Central memory CD8-positive, alpha-beta T cell (primary cell): ENCODE results near the gene CLMN.

Experiments
- ATAC-seq: fragments of 150-1000 bp; cut with Tn5 transposase; replicated peaks from 2 replicates; pipeline ENCODE4 v1.10.0; 2022; ENCODE audit warnings: mild to moderate bottlenecking, moderate FRiP score, moderate number of reproducible peaks; ENCODE audit not compliant: poor library complexity, severe bottlenecking; ENCODE audit errors: extremely low read depth
- DNase-seq, 2 donors: peaks; one replicate each; pipeline ENCODE4 v3.0.0; 2021; ENCODE audit warnings: low spot score in 2 of 2
- H3K27ac Mint-ChIP-seq: one replicate; pipeline ENCODE4 v1.8.0; 2022; ENCODE audit warnings: low read depth, mild to moderate bottlenecking, moderate library complexity, mixed read lengths
- H3K27me3 Mint-ChIP-seq: one replicate; pipeline ENCODE4 v1.8.0; 2022; ENCODE audit warnings: mixed read lengths
- H3K36me3 Mint-ChIP-seq: one replicate; pipeline ENCODE4 v1.8.0; 2022; ENCODE audit warnings: mild to moderate bottlenecking, moderate library complexity, mixed read lengths; ENCODE audit not compliant: insufficient read depth
- H3K4me1 Mint-ChIP-seq: one replicate; pipeline ENCODE4 v1.8.0; 2022; ENCODE audit warnings: mixed read lengths
- H3K4me3 Mint-ChIP-seq: one replicate; pipeline ENCODE4 v1.8.0; 2022; ENCODE audit warnings: mild to moderate bottlenecking, moderate library complexity, mixed read lengths
- H3K9me3 Mint-ChIP-seq: one replicate; pipeline ENCODE4 v1.8.0; 2022; ENCODE audit warnings: mixed read lengths

CLMN gene

DNA sequence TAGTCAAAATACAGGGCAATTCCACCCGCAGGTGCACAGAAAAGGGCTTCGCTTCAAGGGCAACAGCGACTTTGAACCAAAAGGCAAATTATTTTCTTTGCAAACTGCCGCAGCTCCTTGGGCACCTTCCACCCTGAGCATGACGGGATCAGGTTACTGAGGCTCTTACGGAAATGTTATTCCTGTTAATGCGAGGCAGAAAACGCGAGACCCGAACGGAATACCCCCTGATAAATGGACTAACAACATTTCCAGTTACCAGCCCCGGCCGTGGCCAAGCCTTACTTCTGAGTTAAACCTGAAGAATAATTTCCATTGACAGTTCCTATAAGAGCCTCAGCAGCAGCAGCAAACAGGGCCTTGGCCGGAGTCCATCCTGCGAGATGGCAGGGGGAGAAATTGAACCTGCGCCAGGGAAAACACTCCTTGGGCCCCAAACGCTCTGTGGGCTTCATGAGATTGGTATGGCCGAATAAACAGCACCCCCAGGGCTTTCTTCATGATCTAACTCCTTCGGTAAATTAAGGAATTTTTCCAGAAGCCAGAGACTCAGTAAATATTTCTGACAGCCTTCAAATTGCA is 92.3 kb downstream of the CLMN start:
- Mint-ChIP-seq H3K4me3 (no peak overlapping the region), H3K4me1 (no peaks in the 10 kb centered on the region), H3K36me3 (no peaks in the 10 kb centered on the region), H3K9me3 (no peaks in the 10 kb centered on the region), H3K27me3 (peaks cover 10% of the 10 kb centered on the region), H3K27ac (no peak overlapping the region)
- DNase-seq (no peak), ATAC-seq (no peak)

DNA sequence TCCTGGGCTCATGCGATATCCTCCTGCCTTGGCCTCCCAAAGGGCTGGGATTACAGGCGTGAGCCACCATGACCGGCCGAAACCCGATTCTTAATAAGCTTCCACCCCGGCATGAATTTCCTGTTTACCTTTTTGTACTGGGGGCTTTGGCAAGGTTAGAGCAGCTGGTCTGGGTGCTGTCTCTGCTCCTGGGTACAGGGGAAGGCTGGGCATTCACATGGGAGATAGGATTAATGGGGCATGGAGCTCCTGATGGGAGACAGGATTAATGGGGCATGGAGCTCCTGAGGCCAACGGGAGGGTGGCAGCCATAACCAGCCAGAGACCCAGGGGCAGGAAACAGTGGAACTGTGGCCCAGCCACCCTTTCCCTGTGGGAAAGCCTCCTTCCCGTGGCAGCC is 92.9 kb downstream of the CLMN start:
- no peak overlapping the region for H3K4me3 Mint-ChIP-seq
- no peaks in the 10 kb centered on the region for H3K36me3 Mint-ChIP-seq
- DNase-seq, result no peak
- ATAC-seq, result no peak
- H3K4me1 Mint-ChIP-seq, result no peaks in the 10 kb centered on the region
- H3K9me3 Mint-ChIP-seq, result no peaks in the 10 kb centered on the region
- peaks cover 16% of the 10 kb centered on the region for H3K27me3 Mint-ChIP-seq
- H3K27ac Mint-ChIP-seq, result no peak overlapping the region

DNA sequence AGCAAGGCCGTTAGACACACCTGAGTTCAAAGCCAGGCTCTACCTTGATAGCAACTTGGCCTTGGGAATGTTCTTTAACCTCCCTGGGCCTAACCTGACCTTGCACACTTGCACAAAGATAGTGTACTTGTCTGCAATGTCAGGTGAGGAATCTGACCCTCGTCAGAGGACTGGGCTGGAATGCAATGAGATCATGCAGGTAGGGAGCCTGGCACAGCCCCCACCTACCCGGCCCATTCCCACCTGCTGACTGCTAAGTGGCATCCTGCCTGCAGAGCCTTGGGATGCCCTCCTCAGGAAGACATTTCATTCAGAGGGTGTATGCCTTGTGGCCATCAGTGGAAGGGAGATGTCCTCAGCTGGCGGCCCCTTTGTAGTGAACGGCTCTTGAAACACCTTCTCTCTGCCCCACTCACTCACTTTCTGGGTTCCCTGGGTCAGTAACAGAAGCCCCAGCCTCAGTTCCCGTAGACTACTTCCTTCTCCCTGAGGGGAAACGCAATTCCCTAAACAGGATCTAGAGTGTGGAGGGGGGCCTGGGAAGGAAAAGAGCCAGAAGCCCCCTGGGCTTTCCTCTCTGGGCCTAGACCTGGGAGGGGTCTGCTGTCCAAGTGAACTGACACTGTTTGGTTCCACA is 94.3 kb downstream of the CLMN start:
- no peaks in the 10 kb centered on the region for H3K36me3 Mint-ChIP-seq
- no peak overlapping the region for H3K27ac Mint-ChIP-seq
- H3K4me1 Mint-ChIP-seq, result no peaks in the 10 kb centered on the region
- no peak for DNase-seq
- no peaks in the 10 kb centered on the region for H3K9me3 Mint-ChIP-seq
- ATAC-seq, result no peak
- H3K27me3 Mint-ChIP-seq, result peaks cover 28% of the 10 kb centered on the region
- no peak overlapping the region for H3K4me3 Mint-ChIP-seq

DNA sequence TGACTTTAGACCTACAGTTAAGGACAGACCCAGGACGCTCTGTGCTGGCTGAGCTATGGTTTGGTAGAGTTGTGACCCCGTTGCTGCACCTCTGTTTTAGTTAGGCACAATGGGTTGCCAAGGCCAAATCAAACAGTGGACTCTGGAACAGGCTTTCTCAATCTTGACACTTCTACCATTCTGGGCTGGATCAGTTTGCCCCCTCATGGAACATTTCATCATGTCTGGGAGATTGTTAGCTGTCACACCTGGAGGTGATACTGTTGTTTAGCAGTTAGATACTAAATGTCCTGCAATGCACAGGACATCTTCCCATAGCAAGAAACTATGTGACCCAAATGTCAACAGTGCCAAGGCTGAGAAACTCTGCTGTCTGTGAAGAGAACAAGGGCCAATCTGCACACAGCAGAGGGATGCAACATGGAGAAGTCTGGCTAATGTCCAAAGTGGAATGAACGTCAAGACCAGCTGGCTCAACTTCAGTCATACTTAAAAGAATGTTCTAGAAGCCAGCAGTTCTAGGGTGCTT is 96.8 kb downstream of the CLMN start:
- no peaks in the 10 kb centered on the region for H3K9me3 Mint-ChIP-seq
- H3K27ac Mint-ChIP-seq, result no peak overlapping the region
- no peak for DNase-seq
- no peak overlapping the region for H3K4me3 Mint-ChIP-seq
- no peak for ATAC-seq
- peaks cover 28% of the 10 kb centered on the region for H3K27me3 Mint-ChIP-seq
- H3K4me1 Mint-ChIP-seq, result no peaks in the 10 kb centered on the region
- no peaks in the 10 kb centered on the region for H3K36me3 Mint-ChIP-seq

DNA sequence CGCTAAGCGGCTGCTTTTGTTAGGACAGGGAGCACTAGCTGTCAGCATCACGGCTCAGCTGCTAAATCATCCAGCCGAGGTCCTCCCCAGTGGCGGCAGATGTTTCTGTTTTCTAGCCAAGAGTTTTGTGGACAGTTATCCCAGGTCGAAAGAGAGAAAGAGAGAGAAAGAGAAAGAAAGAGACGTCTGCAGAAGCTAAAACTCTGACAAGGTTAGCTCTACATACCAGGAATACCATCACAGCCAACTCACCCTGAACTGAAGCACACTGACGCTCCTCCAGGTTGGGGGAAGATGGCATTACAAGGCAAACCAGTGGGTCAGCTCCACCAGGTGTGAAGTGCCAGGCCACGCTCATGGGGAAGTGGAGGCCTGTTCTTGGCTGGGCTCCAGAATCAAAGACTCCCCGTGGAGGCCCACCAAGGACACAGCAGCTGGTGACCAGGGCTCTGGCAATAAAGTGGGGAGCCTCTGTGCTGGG is 97.5 kb downstream of the CLMN start:
- DNase-seq, result no peak
- no peaks in the 10 kb centered on the region for H3K36me3 Mint-ChIP-seq
- H3K27ac Mint-ChIP-seq, result no peak overlapping the region
- H3K4me1 Mint-ChIP-seq, result no peaks in the 10 kb centered on the region
- no peaks in the 10 kb centered on the region for H3K9me3 Mint-ChIP-seq
- no peak overlapping the region for H3K4me3 Mint-ChIP-seq
- ATAC-seq, result no peak
- H3K27me3 Mint-ChIP-seq, result peaks cover 32% of the 10 kb centered on the region

DNA sequence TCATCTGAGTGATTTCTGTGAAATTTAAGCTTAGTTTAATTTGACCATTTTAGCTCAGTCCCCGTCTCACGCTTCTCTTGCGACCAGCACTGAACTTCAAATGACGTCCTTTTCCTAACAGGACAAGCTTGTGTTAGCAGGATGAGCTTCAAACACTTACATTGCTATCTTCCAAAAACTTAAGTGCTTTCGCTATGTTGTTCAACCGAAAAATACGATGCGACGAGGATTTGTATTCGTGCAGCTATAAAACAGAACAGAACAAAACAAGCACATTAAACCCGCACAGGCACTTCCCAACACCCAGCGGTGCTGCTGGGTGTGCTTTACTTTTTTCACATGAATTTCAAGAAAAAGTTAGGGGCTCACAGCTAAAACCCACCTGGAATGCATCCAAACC is 98.2 kb downstream of the CLMN start:
- Mint-ChIP-seq H3K9me3 (no peaks in the 10 kb centered on the region), H3K4me3 (no peak overlapping the region), H3K27me3 (peaks cover 34% of the 10 kb centered on the region), H3K27ac (no peak overlapping the region), H3K36me3 (no peaks in the 10 kb centered on the region), H3K4me1 (no peaks in the 10 kb centered on the region)
- DNase-seq (no peak), ATAC-seq (no peak)

DNA sequence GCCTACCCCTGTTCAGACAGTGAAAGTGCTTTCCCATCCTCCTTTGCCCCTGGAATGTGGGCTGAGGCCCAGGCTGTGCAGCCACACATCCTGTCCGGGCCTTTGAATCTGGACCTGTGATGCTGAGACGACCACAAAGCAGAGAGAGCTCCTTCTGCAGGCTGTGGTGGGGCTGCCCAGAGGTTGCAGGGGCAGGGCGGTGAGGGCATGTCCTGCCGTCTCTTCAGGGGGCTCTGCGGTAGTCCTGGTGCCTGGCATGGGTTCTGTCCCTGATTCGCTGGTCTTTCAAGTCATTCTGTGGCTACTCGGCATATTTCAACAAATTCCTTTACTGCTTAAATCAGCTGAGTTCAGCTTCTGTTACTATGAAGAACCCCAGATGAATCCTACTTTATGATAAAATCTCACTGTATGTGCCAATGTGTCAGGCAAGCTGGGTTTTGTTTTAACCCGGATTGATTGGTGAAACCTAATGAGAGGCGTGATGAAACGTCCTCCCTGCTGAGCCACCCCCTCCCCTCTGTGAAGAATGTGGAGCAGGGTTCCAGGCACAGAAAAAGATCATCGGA is 99.0 kb downstream of the CLMN start:
- no peak overlapping the region for H3K4me3 Mint-ChIP-seq
- no peaks in the 10 kb centered on the region for H3K4me1 Mint-ChIP-seq
- no peaks in the 10 kb centered on the region for H3K9me3 Mint-ChIP-seq
- no peak for DNase-seq
- no peak for ATAC-seq
- H3K27ac Mint-ChIP-seq, result no peak overlapping the region
- peaks cover 39% of the 10 kb centered on the region for H3K27me3 Mint-ChIP-seq
- H3K36me3 Mint-ChIP-seq, result no peaks in the 10 kb centered on the region

DNA sequence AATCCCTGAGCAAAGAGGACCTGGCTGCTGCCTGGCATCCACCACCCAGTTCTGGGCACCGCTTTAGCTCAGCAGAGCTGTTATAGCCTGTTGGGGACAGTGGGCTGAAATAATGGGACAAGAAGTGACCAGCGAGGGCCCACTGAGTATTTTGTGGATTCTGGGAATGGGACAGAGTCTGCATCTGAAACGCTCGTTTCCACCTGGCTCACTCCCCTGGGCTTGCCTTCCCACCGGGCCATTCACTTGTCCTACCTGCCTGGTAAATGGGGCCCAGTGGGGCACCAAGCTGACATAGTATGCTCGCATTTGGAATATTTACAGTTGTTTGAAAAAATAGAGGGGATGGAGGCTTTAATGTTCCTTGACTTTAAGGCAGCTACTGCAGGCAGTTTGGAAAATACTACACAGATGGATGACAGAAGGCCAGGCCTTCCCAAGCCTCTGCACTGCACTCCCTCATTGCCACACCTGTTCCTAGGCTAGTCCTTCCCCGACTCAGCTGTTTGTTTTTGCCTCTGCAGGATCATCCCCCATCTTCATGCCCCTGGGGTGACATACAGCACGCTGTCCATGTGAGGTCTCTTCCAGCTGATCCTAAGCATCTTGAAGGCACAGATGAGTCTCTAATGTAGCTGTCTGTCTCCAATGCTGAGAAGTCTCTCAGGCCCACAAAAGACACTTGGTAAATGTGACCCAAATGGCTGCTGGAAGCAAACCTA is 101.1 kb downstream of the CLMN start:
- no peaks in the 10 kb centered on the region for H3K9me3 Mint-ChIP-seq
- H3K4me1 Mint-ChIP-seq, result no peaks in the 10 kb centered on the region
- peaks cover 47% of the 10 kb centered on the region for H3K27me3 Mint-ChIP-seq
- H3K4me3 Mint-ChIP-seq, result no peak overlapping the region
- no peaks in the 10 kb centered on the region for H3K36me3 Mint-ChIP-seq
- no peak for ATAC-seq
- H3K27ac Mint-ChIP-seq, result no peak overlapping the region
- DNase-seq, result no peak

DNA sequence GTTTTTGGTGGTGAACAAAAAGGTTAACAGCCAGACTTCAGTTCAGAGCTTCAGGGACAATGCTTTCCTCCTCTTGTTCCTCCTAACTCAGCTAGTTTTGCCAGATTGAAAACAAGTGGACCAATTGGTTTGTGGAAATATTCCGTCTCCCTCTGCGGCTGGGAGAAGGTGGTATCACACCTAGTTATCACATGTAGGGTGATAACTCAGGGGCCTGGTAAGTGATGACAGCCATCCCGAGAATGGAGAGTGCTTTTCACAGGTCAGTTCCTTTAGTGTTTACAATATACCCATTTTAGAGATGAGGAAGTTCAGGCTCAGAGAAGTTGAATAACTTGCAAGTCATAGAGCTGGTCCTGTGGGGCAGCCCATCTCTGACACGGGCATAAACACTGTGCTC is 101.7 kb downstream of the CLMN start:
- Mint-ChIP-seq H3K4me3 (no peak overlapping the region), H3K27me3 (peaks cover 47% of the 10 kb centered on the region), H3K36me3 (no peaks in the 10 kb centered on the region), H3K9me3 (no peaks in the 10 kb centered on the region), H3K4me1 (no peaks in the 10 kb centered on the region), H3K27ac (no peak overlapping the region)
- no peak for DNase-seq
- no peak for ATAC-seq

DNA sequence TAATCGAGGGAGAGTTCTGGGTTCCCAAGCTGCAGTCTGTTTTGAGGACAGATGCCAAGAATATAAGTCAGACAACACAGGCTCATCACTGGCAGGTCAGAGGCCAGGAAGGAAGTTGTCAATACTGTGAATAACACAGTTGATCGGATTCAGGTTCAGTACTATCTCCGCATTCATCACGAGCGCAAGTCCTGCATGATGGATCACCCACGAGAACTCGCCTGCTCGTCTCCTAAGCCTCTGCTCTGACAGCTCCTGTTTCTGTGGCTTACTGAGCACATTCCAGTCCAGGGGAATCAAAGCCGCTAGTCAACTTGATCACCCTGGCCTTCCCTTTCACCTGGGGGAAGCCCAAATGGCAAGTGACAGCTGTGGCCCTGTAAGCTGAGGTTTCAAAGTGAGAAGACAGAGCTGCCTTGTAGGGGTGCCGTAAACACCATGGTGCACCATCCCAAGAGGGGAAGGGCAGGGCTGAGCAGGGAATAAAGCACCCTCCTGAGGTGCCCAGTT is 102.3 kb downstream of the CLMN start:
- peaks cover 45% of the 10 kb centered on the region for H3K27me3 Mint-ChIP-seq
- H3K36me3 Mint-ChIP-seq, result no peaks in the 10 kb centered on the region
- H3K9me3 Mint-ChIP-seq, result no peaks in the 10 kb centered on the region
- no peaks in the 10 kb centered on the region for H3K4me1 Mint-ChIP-seq
- no peak overlapping the region for H3K27ac Mint-ChIP-seq
- ATAC-seq (no peak), DNase-seq (no peak)
- no peak overlapping the region for H3K4me3 Mint-ChIP-seq

DNA sequence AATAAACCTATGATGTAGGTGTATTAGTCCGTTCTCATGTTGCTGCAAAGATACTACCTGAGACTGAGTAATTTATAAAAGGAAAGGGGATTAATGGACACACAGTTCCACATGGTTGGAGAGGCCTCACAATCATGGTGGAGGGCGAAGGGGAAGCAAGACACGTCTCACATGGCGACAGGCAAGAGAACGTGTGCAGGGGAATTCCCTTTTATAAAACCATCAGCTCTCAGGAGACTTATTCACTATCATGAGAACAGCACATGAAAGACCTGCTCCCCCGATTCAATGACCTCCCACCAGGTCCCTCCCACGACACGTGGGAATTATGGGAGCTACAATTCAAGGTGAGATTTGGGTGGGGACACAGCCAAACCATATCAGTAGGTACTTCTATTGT is 103.7 kb downstream of the CLMN start:
- ATAC-seq (no peak), DNase-seq (no peak)
- Mint-ChIP-seq H3K4me3 (no peak overlapping the region), H3K36me3 (no peaks in the 10 kb centered on the region), H3K27me3 (peaks cover 32% of the 10 kb centered on the region), H3K27ac (no peak overlapping the region), H3K9me3 (no peaks in the 10 kb centered on the region), H3K4me1 (no peaks in the 10 kb centered on the region)

DNA sequence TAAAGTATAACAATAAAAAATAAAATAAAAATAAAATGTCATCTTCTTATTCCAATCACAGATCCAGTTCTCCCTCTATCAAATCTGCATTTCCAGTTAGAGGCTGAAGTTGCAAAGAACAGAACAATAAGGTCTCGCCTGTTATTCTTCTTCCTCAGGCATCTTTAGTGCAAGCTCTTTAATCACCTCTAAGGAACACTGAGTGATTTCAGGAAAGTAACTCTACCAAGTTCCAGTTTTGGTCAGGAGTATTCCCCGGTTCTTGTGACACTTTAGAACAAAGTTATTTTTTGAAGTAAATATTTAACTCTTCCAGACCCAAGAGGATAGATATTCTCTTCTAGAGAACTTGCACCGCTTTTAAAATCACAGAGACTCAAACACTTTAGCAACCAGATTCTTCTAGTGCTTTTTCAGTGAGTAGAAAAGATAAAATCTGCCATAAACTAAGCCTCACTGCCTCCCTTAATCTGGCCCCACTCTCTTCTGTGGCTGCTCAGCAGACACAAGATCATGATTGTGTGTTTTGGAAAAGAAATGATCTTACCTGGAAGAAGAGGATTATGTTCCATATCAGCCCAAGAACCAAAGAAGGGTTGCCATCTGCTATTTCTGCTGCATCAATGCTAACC is 104.5 kb downstream of the CLMN start:
- Mint-ChIP-seq H3K27ac (no peak overlapping the region), H3K4me1 (no peaks in the 10 kb centered on the region), H3K9me3 (no peaks in the 10 kb centered on the region), H3K36me3 (no peaks in the 10 kb centered on the region), H3K4me3 (no peak overlapping the region), H3K27me3 (peaks cover 27% of the 10 kb centered on the region)
- ATAC-seq (no peak), DNase-seq (no peak)
